Prostate gland (tissue), 2 donors: Measurements from ENCODE around the gene GCSAML. TPM values are rescaled to one million over a fixed set of nuclear protein-coding genes. Genes with fewer than 3 reads are reported as not detected.
A peak's percentile ranks its signal among the peaks of the same experiment; 100 is the strongest.

ENCODE experiments used
- DNase-seq: peaks from one replicate; pipeline ENCODE4 v3.0.0-alpha.2; 2019; ENCODE audit warnings: low spot score
- H3K27ac ChIP-seq, 2 donors: fragments of 200-600 bp; sonication (generic); 2 replicates each; pipeline ENCODE4 v1.5.1; 2017 to 2019
- H3K27me3 ChIP-seq: fragments of 200-600 bp; sonication (generic); replicated peaks from 2 replicates; pipeline ENCODE4 v1.5.1; 2019; ENCODE audit not compliant: insufficient read depth
- H3K36me3 ChIP-seq, 2 donors: fragments of 200-600 bp; sonication (generic); 1 replicate in 1 of 2; 2 replicates in 1 of 2; pipeline versions ENCODE4 v1.5.1 to v1.8.1; 2017 to 2019
- H3K4me1 ChIP-seq: fragments of 200-600 bp; sonication (generic); replicated peaks from 2 replicates; pipeline ENCODE4 v1.5.1; 2019
- H3K4me3 ChIP-seq, 2 donors: fragments of 200-600 bp; sonication (generic); 2 replicates each; pipeline ENCODE4 v1.5.1; 2017 to 2019
- H3K9me3 ChIP-seq: fragments of 200-600 bp; sonication (generic); 2 replicates; pipeline ENCODE4 v1.5.1; 2017
- CTCF ChIP-seq, 4 experiments: fragments of 200-600 bp in 2 of 4; fragments of 450-650 bp in 2 of 4; sonication (generic) in 2 of 4; IDR thresholded peaks; 1 replicate in 3 of 4; 2 replicates in 1 of 4; pipeline ENCODE4 v1.5.1; 2016 to 2019; ENCODE audit warnings: antibody characterized with exemption in 4 of 4, mild to moderate bottlenecking in 2 of 4, moderate library complexity in 2 of 4
- POLR2A ChIP-seq: fragments of 450-650 bp; IDR thresholded peaks from one replicate; pipeline ENCODE4 v1.6.1; 2016; ENCODE audit warnings: antibody characterized with exemption, mild to moderate bottlenecking
- POLR2AphosphoS5 ChIP-seq: sonication (generic); formaldehyde crosslinking; IDR thresholded peaks from one replicate; pipeline ENCODE4 v1.6.1; 2017; ENCODE audit warnings: antibody characterized with exemption
- WGBS: methylation state at CpG from one replicate; pipeline ENCODE4 v1.1.5; 2018; 5-methylcytosine and 5-hydroxymethylcytosine counted together
- intact Hi-C: fragments of 100-400 bp; cut with DNase I; formaldehyde crosslinking; loops from one replicate; pipeline ENCODE4 v1.14.2; 2022
- total RNA-seq, 2 donors: library from RNA; depleted of rRNA; stranded (reverse); fragments of >200 nt; gene quantifications; one replicate each; pipeline ENCODE4 v1.1.0, GENCODE V29; 2016

Gene GCSAML
- total RNA-seq, 2 donors from 2014 or later = 1.2 to 1.5 TPM

- Histone ChIP-seq H3K9me3 (no peaks in the 10 kb centered on the region), H3K27ac (no peak overlapping the region), H3K27me3 (no peaks in the 10 kb centered on the region), H3K4me3 (no peak overlapping the region), H3K4me1 (no peaks in the 10 kb centered on the region), H3K36me3 (no peaks in the 10 kb centered on the region)
- DNase-seq = no peak
- TF ChIP-seq POLR2AphosphoS5 (no peak), POLR2A (no peak), CTCF (IDR thresholded peaks at IDR 0.05) (no peak)
- intact Hi-C loops = no loop called here
- WGBS = 54% methylated on average over 9 of the region's 9 CpGs
These were observed 13.3 kb downstream of the GCSAML start for GRCh38 chr1:247562198-247562597.

- Histone ChIP-seq H3K27ac (no peak overlapping the region), H3K9me3 (no peaks in the 10 kb centered on the region), H3K36me3 (no peaks in the 10 kb centered on the region), H3K27me3 (no peaks in the 10 kb centered on the region), H3K4me3 (no peak overlapping the region), H3K4me1 (no peaks in the 10 kb centered on the region)
- 82% methylated on average over 1 of the region's 1 CpG for WGBS
- intact Hi-C loops = no loop called here
- TF ChIP-seq CTCF (IDR thresholded peaks at IDR 0.05) (no peak), POLR2AphosphoS5 (no peak), POLR2A (no peak)
- DNase-seq = no peak
These were observed 25.3 kb downstream of the GCSAML start for GRCh38 chr1:247574236-247574635.

GRCh38 chr1:247574664-247575063 is 25.7 kb downstream of the GCSAML start:
- no peaks in the 10 kb centered on the region for H3K4me1 ChIP-seq
- no peaks in the 10 kb centered on the region for H3K9me3 ChIP-seq
- TF ChIP-seq POLR2A = no peak
- no peak for TF ChIP-seq CTCF (IDR thresholded peaks at IDR 0.05)
- TF ChIP-seq POLR2AphosphoS5 = no peak
- H3K27me3 ChIP-seq = no peaks in the 10 kb centered on the region
- DNase-seq = no peak
- no peak overlapping the region for H3K27ac ChIP-seq
- no peak overlapping the region for H3K4me3 ChIP-seq
- intact Hi-C loops = no loop called here
- no peaks in the 10 kb centered on the region for H3K36me3 ChIP-seq

- no peaks in the 10 kb centered on the region for H3K36me3 ChIP-seq
- 56% methylated on average over 3 of the region's 3 CpGs for WGBS
- H3K4me3 ChIP-seq = no peak overlapping the region
- H3K27ac ChIP-seq = no peak overlapping the region
- no peak for DNase-seq
- intact Hi-C loops = no loop called here
- TF ChIP-seq POLR2AphosphoS5 (no peak), POLR2A (no peak), CTCF (IDR thresholded peaks at IDR 0.05) (peak in 2 of 4 experiments; percentile 23 to 53)
- no peaks in the 10 kb centered on the region for H3K9me3 ChIP-seq
- no peaks in the 10 kb centered on the region for H3K4me1 ChIP-seq
- H3K27me3 ChIP-seq = no peaks in the 10 kb centered on the region
These were observed 27.6 kb downstream of the GCSAML start for GRCh38 chr1:247576514-247576913.

GRCh38 chr1:247578946-247579460 is 30.1 kb downstream of the GCSAML start:
- 91% methylated on average over 5 of the region's 5 CpGs for WGBS
- Histone ChIP-seq H3K4me1 (no peaks in the 10 kb centered on the region), H3K36me3 (no peaks in the 10 kb centered on the region), H3K27ac (no peak overlapping the region), H3K27me3 (no peaks in the 10 kb centered on the region), H3K4me3 (no peak overlapping the region), H3K9me3 (no peaks in the 10 kb centered on the region)
- no peak for DNase-seq
- no peak for TF ChIP-seq POLR2AphosphoS5
- TF ChIP-seq CTCF (IDR thresholded peaks at IDR 0.05) = no peak
- no peak for TF ChIP-seq POLR2A
- intact Hi-C loops = no loop called here
